HepG2 (cell line): Measurements from ENCODE around the gene PXK. TPM values are rescaled to one million over a fixed set of nuclear protein-coding genes. Genes with fewer than 3 reads are reported as not detected.

Source experiments
- CHD4 ChIP-seq: fragments of 200-600 bp; sonication (generic); IDR thresholded peaks from 2 replicates; pipeline ENCODE4 v1.7.0; 2017; ENCODE audit warnings: mild to moderate bottlenecking, low read length, borderline replicate concordance
- FOSL2 ChIP-seq: sonication (generic); formaldehyde crosslinking; IDR thresholded peaks from 2 replicates; pipeline ENCODE4 v1.4.0; 2020; ENCODE audit warnings: missing genetic modification reagents
- GATAD2A ChIP-seq: IDR thresholded peaks from 2 replicates; pipeline ENCODE4 v1.6.1; 2016
- GZF1 ChIP-seq: sonication (generic); formaldehyde crosslinking; IDR thresholded peaks from 2 replicates; pipeline ENCODE4 v1.5.1; 2020; ENCODE audit warnings: mild to moderate bottlenecking, missing genetic modification reagents
- HIVEP1 ChIP-seq: sonication (generic); formaldehyde crosslinking; IDR thresholded peaks from 2 replicates; pipeline ENCODE4 v1.4.0; 2020; ENCODE audit warnings: mild to moderate bottlenecking, missing genetic modification reagents
- KDM4B ChIP-seq: sonication (generic); formaldehyde crosslinking; IDR thresholded peaks from 2 replicates; pipeline ENCODE4 v1.4.0; 2020; ENCODE audit warnings: missing genetic modification reagents
- MAFK ChIP-seq, 2 experiments: IDR thresholded peaks in 1 of 2; conservative IDR thresholded peaks in 1 of 2; 2 replicates each; pipeline ENCODE4 v1.6.1; 2011; ENCODE audit warnings: improper control_type of control experiment in 2 of 2, low read length in 2 of 2
- NFIC ChIP-seq: IDR thresholded peaks from 2 replicates; pipeline ENCODE4 v1.6.1; 2012; ENCODE audit warnings: mild to moderate bottlenecking, low read length, inconsistent platforms
- POLR2G ChIP-seq: fragments of 200-400 bp; formaldehyde crosslinking; IDR thresholded peaks from 2 replicates; pipeline ENCODE4 v1.6.1; 2018; ENCODE audit warnings: mild to moderate bottlenecking, low read depth, low read length, moderate library complexity
- RFX5 ChIP-seq: IDR thresholded peaks from 2 replicates; pipeline ENCODE4 v1.6.1; 2011; ENCODE audit warnings: low read depth, low read length, improper control_type of control experiment
- RFXAP ChIP-seq: sonication (generic); formaldehyde crosslinking; IDR thresholded peaks from 2 replicates; pipeline ENCODE4 v1.4.0; 2020; ENCODE audit warnings: missing genetic modification reagents, borderline replicate concordance
- SAFB2 ChIP-seq: sonication (generic); formaldehyde crosslinking; IDR thresholded peaks from 2 replicates; pipeline ENCODE4 v1.5.1; 2020; ENCODE audit warnings: missing genetic modification reagents, low read depth, mild to moderate bottlenecking, borderline replicate concordance
- SALL1 ChIP-seq: sonication (generic); formaldehyde crosslinking; IDR thresholded peaks from 2 replicates; pipeline ENCODE4 v1.8.0; 2022; ENCODE audit warnings: mild to moderate bottlenecking, missing genetic modification reagents
- SMAD3 ChIP-seq: sonication (generic); formaldehyde crosslinking; IDR thresholded peaks from 2 replicates; pipeline ENCODE4 v1.4.0; 2020; ENCODE audit warnings: missing genetic modification reagents
- TBL1XR1 ChIP-seq: fragments of 150-350 bp; IDR thresholded peaks from 2 replicates; pipeline ENCODE4 v1.6.1; 2014; ENCODE audit warnings: borderline replicate concordance, low read length; ENCODE audit not compliant: partially characterized antibody
- ZFP1 ChIP-seq: IDR thresholded peaks from 2 replicates; pipeline ENCODE4 v1.6.1; 2016
- ZKSCAN1 ChIP-seq: fragments of 150-350 bp; IDR thresholded peaks from 2 replicates; pipeline ENCODE4 v1.6.1; 2014; ENCODE audit warnings: low read length
- ZNF781 ChIP-seq: sonication (generic); formaldehyde crosslinking; IDR thresholded peaks from 2 replicates; pipeline ENCODE4 v1.5.1; 2020; ENCODE audit warnings: borderline replicate concordance, mild to moderate bottlenecking, missing genetic modification reagents; ENCODE audit errors: not compliant biosample characterization
- ZNF839 ChIP-seq: sonication (generic); formaldehyde crosslinking; IDR thresholded peaks from 2 replicates; pipeline ENCODE4 v1.4.0; 2020; ENCODE audit warnings: missing genetic modification reagents, mild to moderate bottlenecking, borderline replicate concordance
- polyA plus RNA-seq, 8 experiments: library from polyadenylated mRNA; depleted of rRNA in 3 of 8; stranded (reverse) in 7 of 8; unstranded in 1 of 8; fragments of >200 nt; fragmentation: Illumina TruSeq in 4 of 8; extraction: Trizol in 4 of 8; gene quantifications; 2 replicates each; pipeline versions ENCODE4 v1.2.1 to v1.2.3, GENCODE V29; 2011 to 2016; ENCODE audit warnings: low read depth in 4 of 8, missing spikeins in 1 of 8, mixed read lengths in 1 of 8; ENCODE audit not compliant: insufficient read depth in 1 of 8
- total RNA-seq, 5 experiments: library from RNA; depleted of rRNA; stranded (reverse); fragments of >200 nt; fragmentation: Illumina TruSeq; extraction: Trizol; gene quantifications; 2 replicates each; pipeline ENCODE4 v1.2.3, GENCODE V29; 2016; ENCODE audit warnings: low read depth in 1 of 5
- TF ChIP-seq, protein P1 (sequence below): sonication (generic); formaldehyde crosslinking; IDR thresholded peaks from 2 replicates; pipeline ENCODE4 v1.5.1; 2020; ENCODE audit warnings: mild to moderate bottlenecking, missing genetic modification reagents
- TF ChIP-seq, protein P2 (sequence below): sonication (generic); formaldehyde crosslinking; IDR thresholded peaks from 2 replicates; pipeline ENCODE4 v1.5.0; 2020; ENCODE audit warnings: mild to moderate bottlenecking, missing genetic modification reagents
- TF ChIP-seq, protein P3 (sequence below): sonication (generic); formaldehyde crosslinking; IDR thresholded peaks from 2 replicates; pipeline ENCODE4 v1.8.0; 2022; ENCODE audit warnings: low read depth, missing genetic modification reagents

PXK gene
- total and polyA plus RNA-seq, 2 of the 13 experiments (the other 11 are each of a cell fraction or from before 2014, with no cell fraction given), result 6.4 to 18.6 TPM

DNA sequence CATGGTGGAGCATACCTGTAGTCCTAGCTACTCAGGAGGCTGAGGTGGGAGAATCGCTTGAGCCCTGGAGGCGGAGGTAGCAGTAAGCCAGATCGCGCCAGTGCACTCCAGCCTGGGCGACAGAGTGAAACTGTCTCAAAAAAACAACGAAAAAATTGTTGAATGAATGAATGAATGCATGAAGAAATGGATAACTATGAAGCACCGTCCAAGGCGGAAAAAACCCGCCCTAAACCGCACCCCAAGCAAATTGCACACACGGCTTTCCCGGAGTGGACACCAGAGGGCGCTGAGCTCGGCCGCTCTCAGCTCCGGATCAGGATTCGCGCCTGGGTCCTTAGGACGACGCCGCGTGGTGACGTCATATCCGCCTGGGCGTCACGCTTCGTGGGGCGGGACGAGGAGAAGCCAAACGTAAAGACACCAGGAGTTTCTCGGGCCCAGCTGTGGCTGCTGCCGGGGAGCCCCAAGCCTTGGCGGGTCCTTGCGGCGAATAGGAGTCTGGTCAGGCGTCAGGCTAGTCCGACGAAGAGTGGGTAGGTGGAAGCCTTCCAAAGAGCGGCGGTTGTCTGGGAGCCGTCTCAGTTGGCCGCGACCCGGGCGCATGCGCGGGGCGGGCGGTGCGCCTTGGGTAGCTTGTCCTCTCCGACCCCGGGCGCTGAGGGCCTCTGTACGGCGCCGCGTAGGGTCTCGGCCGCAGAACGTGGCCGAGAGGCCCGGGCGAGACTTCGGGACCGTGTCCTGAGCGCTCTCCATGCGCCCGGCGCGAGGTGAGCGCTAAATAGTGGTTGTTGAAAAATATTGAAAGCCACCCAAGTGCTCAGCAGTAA lies 26.6 kb upstream of the PXK start, which contains the start of the genes HTD2 and RPP14 (continued):
- TF ChIP-seq ZFP1 (CRISPR knock-in tag), result peak; percentile 73; the same call in 1 of the 2 replicates
- TF ChIP-seq, protein P1, sequence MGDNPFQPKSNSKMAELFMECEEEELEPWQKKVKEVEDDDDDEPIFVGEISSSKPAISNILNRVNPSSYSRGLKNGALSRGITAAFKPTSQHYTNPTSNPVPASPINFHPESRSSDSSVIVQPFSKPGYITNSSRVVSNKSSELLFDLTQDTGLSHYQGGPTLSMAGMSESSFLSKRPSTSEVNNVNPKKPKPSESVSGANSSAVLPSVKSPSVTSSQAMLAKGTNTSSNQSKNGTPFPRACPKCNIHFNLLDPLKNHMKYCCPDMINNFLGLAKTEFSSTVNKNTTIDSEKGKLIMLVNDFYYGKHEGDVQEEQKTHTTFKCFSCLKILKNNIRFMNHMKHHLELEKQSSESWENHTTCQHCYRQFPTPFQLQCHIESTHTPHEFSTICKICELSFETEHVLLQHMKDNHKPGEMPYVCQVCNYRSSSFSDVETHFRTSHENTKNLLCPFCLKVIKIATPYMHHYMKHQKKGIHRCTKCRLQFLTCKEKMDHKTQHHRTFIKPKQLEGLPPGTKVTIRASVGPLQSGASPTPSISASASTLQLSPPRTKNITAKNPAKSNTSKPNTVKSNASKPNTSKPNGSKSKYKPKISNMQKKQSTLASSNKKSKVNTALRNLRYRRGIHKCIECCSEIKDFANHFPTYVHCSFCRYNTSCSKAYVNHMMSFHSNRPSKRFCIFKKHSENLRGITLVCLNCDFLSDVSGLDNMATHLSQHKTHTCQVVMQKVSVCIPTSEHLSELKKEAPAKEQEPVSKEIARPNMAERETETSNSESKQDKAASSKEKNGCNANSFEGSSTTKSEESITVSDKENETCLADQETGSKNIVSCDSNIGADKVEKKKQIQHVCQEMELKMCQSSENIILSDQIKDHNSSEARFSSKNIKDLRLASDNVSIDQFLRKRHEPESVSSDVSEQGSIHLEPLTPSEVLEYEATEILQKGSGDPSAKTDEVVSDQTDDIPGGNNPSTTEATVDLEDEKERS, result peak; percentile 85; the same call in 1 of the 2 replicates
- TF ChIP-seq KDM4B (CRISPR knock-in tag), result peak; percentile 84; the same call in 1 of the 2 replicates
- TF ChIP-seq HIVEP1, result peak; percentile 80
- TF ChIP-seq RFXAP, result peak; percentile 67; the same call in 1 of the 2 replicates
- TF ChIP-seq ZNF781 (CRISPR knock-in tag), result no peak
- TF ChIP-seq SMAD3 (CRISPR knock-in tag), result peak; percentile 68
- peak; percentile 89 for TF ChIP-seq POLR2G
- TF ChIP-seq, protein P2, sequence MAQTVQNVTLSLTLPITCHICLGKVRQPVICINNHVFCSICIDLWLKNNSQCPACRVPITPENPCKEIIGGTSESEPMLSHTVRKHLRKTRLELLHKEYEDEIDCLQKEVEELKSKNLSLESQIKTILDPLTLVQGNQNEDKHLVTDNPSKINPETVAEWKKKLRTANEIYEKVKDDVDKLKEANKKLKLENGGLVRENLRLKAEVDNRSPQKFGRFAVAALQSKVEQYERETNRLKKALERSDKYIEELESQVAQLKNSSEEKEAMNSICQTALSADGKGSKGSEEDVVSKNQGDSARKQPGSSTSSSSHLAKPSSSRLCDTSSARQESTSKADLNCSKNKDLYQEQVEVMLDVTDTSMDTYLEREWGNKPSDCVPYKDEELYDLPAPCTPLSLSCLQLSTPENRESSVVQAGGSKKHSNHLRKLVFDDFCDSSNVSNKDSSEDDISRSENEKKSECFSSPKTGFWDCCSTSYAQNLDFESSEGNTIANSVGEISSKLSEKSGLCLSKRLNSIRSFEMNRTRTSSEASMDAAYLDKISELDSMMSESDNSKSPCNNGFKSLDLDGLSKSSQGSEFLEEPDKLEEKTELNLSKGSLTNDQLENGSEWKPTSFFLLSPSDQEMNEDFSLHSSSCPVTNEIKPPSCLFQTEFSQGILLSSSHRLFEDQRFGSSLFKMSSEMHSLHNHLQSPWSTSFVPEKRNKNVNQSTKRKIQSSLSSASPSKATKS (CRISPR knock-in tag), result 0 out of 2 replicates have a peak, but pooled peaks have one; percentile 1
- no peak for TF ChIP-seq CHD4
- peak; percentile 40 for TF ChIP-seq TBL1XR1
- no peak for TF ChIP-seq NFIC
- TF ChIP-seq ZNF839 (CRISPR knock-in tag), result 0 out of 2 replicates have a peak, but pooled peaks have one; percentile 57
- TF ChIP-seq, protein P3, sequence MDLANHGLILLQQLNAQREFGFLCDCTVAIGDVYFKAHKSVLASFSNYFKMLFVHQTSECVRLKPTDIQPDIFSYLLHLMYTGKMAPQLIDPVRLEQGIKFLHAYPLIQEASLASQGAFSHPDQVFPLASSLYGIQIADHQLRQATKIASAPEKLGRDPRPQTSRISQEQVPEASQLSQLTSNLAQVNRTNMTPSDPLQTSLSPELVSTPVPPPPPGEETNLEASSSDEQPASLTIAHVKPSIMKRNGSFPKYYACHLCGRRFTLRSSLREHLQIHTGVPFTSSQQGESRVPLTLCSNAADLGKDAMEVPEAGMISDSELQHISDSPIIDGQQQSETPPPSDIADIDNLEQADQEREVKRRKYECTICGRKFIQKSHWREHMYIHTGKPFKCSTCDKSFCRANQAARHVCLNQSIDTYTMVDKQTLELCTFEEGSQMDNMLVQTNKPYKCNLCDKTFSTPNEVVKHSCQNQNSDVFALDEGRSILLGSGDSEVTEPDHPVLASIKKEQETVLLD (CRISPR knock-in tag), result peak; percentile 17; the same call in 1 of the 2 replicates
- peak; percentile 82 for TF ChIP-seq GATAD2A (CRISPR knock-in tag)
- peak; percentile 49; the same call in 1 of the 2 replicates for TF ChIP-seq GZF1
- peak; percentile 68; the same call in 1 of the 2 replicates for TF ChIP-seq SAFB2 (CRISPR knock-in tag)
- peak; percentile 83 for TF ChIP-seq SALL1
- TF ChIP-seq RFX5, result peak; percentile 78; the same call in 1 of the 2 replicates
- peak; percentile 79 for TF ChIP-seq FOSL2 (CRISPR knock-in tag)
- peak; percentile 73 for TF ChIP-seq ZKSCAN1
- TF ChIP-seq MAFK (conservative IDR thresholded peaks at IDR 0.05 in 1 of 2, IDR thresholded peaks at IDR 0.05 in 1 of 2; ENCODE audit: low read length in 2 of 2), result peak; percentile 35 to 54; a peak in 2 of 4 replicates
